Right atrium auricular region (tissue), 2 donors: Measurements from ENCODE around the gene RABGGTA. TPM values are rescaled to one million over a fixed set of nuclear protein-coding genes. Genes with fewer than 3 reads are reported as not detected.

Experiments used
- DNase-seq: peaks from one replicate; pipeline ENCODE4 v3.0.0-alpha.2; 2019; ENCODE audit warnings: low spot score
- H3K27ac ChIP-seq, 2 donors: fragments of 200-600 bp; sonication (generic); 1 replicate in 1 of 2; 2 replicates in 1 of 2; pipeline ENCODE4 v1.5.1; 2016 to 2019
- H3K27me3 ChIP-seq, 2 donors: fragments of 200-600 bp; sonication (generic); one replicate each; pipeline versions ENCODE4 v1.5.1 to v1.6.0; 2017 to 2019
- H3K36me3 ChIP-seq: fragments of 200-600 bp; sonication (generic); one replicate; pipeline ENCODE4 v1.5.1; 2016
- H3K4me1 ChIP-seq, 2 donors: fragments of 200-600 bp; sonication (generic); one replicate each; pipeline versions ENCODE4 v1.5.1 to v1.6.0; 2017 to 2019
- H3K4me3 ChIP-seq, 2 donors: fragments of 200-600 bp; sonication (generic); 1 replicate in 1 of 2; 2 replicates in 1 of 2; pipeline ENCODE4 v1.5.1; 2017 to 2019; ENCODE audit warnings: mild to moderate bottlenecking in 1 of 2, moderate library complexity in 1 of 2
- H3K9me3 ChIP-seq, 2 donors: fragments of 200-600 bp; sonication (generic); one replicate each; pipeline ENCODE4 v1.5.1; 2019
- total RNA-seq, 2 donors: library from RNA; depleted of rRNA; stranded (reverse); fragments of >200 nt; gene quantifications; one replicate each; pipeline ENCODE4 v1.1.0, GENCODE V29; 2016
- TF ChIP-seq, protein P1 (sequence below), 2 donors: fragments of 200-600 bp; sonication (generic); IDR thresholded peaks; one replicate each; pipeline ENCODE4 v1.5.1; 2019; ENCODE audit warnings: antibody characterized with exemption in 2 of 2

RABGGTA gene
- total RNA-seq, 2 donors from 2014 or later: 21.3 to 22.2 TPM

DNA sequence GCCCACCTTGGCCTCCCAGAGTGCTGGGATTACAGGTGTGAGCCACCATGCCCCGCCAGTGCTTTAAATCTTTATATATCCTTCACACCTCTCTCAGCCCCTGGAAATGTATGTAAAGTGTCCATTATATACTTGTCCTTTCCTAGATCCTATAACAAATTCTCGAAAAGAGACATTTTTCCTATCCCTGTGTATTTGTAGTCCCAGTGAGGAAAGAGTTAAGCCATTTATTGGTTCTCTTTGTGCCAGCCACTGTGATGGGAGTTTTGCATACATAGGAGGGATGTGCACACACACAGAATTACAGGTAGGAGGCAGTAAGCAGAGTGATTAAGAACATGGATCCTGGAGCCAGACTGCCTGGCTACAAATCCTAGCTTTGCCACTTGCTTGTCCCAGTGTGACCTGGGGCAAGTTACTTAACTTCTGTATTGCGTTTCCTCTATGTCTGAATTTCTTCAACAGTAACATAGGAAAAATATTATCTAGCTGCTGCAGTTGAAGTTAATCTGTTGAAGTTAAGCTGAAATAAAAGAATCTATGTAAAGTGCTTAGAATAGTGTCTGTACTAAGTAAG, 2.1 kb upstream of the RABGGTA start:
- H3K27ac ChIP-seq: no peak overlapping the region

DNA sequence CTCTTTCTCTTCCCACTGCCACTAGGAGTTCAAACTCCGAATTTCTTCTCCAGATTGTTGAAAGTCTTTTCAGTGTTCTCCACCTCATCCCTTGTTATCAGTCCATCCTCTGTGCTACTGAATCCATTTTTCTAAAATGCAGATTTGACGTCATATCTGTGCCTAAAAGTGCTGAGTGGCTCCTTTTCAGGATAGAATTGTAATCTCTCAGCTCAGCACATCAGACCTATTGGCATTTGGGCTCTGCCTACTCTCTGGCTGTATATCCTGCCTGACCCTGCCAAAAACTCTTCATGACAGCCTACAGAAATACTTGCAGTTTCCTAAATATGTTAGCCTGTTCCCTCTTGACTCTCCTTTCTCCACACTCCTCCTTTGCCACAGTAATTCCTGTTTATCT, 1.1 kb upstream of the RABGGTA start:
- Histone ChIP-seq H3K36me3 (peaks cover 2% of the 10 kb centered on the region), H3K4me1 (peaks cover 0 to 11% of the 10 kb centered on the region in 2 donors), H3K4me3 (no peak overlapping the region), H3K27me3 (no peaks in the 10 kb centered on the region), H3K9me3 (no peaks in the 10 kb centered on the region), H3K27ac (no peak overlapping the region)
- no peak for DNase-seq
- TF ChIP-seq, protein P1, sequence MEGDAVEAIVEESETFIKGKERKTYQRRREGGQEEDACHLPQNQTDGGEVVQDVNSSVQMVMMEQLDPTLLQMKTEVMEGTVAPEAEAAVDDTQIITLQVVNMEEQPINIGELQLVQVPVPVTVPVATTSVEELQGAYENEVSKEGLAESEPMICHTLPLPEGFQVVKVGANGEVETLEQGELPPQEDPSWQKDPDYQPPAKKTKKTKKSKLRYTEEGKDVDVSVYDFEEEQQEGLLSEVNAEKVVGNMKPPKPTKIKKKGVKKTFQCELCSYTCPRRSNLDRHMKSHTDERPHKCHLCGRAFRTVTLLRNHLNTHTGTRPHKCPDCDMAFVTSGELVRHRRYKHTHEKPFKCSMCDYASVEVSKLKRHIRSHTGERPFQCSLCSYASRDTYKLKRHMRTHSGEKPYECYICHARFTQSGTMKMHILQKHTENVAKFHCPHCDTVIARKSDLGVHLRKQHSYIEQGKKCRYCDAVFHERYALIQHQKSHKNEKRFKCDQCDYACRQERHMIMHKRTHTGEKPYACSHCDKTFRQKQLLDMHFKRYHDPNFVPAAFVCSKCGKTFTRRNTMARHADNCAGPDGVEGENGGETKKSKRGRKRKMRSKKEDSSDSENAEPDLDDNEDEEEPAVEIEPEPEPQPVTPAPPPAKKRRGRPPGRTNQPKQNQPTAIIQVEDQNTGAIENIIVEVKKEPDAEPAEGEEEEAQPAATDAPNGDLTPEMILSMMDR (IDR thresholded peaks at IDR 0.05): no peak

More for the DNA sequence above, 2.1 kb upstream of the RABGGTA start:
- TF ChIP-seq, protein P1 (IDR thresholded peaks at IDR 0.05): no peak
- Histone ChIP-seq H3K27me3 (no peaks in the 10 kb centered on the region), H3K4me1 (peaks cover 0 to 13% of the 10 kb centered on the region in 2 donors), H3K36me3 (no peaks in the 10 kb centered on the region), H3K9me3 (no peaks in the 10 kb centered on the region), H3K4me3 (no peak overlapping the region)
- no peak for DNase-seq

DNA sequence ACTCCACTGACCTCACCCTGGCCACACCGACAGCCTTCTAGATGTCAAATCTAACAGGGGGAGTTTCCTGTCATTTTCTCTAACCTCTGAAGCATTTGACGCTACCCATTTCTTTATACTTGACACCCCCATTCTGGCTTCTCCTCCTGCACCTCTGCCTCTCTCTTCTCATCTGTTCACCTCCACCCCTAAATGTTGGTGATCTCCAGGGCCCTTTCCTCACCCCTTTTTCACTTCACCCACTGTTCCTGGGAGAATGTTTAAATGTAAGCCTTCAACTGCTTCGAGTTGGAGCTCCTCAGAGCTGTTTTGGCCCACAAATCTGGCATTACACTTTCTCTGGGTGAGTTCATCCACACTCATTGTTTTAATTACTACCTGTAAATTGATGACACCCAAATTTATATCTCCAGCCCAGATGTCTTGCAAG, 452 bp upstream of the RABGGTA start:
- Histone ChIP-seq H3K9me3 (no peaks in the 10 kb centered on the region), H3K4me1 (peaks cover 0 to 11% of the 10 kb centered on the region in 2 donors), H3K27ac (peak overlapping the region; percentile 92 to 95), H3K4me3 (peak overlapping the region; percentile 69 to 97), H3K27me3 (no peaks in the 10 kb centered on the region), H3K36me3 (peaks cover 6% of the 10 kb centered on the region)
- DNase-seq: no peak
- TF ChIP-seq, protein P1 (IDR thresholded peaks at IDR 0.05): no peak

DNA sequence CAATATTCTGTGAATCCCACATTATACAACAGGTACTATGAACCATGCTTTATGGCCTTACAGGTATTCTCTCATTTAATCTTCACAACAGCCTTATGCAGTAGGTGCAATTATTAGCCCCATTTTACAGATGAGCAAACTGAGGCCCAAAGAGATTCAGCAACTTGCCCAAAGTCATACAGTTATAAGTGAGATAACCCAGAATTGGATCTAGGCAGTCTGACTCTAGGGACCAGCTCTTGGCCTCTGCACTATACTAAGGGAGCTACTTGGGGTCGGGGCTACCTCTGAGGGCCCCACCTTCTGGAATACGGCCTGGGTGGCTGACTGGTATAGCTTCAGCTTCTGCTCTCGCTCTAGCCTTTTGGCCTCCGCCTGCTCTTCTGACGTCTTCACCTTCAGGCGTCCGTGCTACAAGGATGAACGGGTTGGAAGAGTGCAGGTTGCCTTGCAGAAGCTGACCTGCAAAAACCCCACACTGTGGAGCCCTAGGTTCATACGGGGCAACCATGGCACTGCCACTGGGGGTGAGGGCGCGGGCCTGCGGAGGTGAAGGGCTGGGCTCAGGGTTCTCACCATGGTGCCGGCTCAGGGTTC, 762 bp downstream of the RABGGTA start:
- peak overlapping the region; percentile 92 to 95 for H3K27ac ChIP-seq
- peaks cover 9% of the 10 kb centered on the region for H3K36me3 ChIP-seq
- H3K27me3 ChIP-seq: no peaks in the 10 kb centered on the region
- H3K4me1 ChIP-seq: peaks cover 0 to 11% of the 10 kb centered on the region in 2 donors
- TF ChIP-seq, protein P1 (IDR thresholded peaks at IDR 0.05): no peak
- H3K9me3 ChIP-seq: no peaks in the 10 kb centered on the region
- no peak for DNase-seq
- H3K4me3 ChIP-seq: peak overlapping the region; percentile 69 to 97

DNA sequence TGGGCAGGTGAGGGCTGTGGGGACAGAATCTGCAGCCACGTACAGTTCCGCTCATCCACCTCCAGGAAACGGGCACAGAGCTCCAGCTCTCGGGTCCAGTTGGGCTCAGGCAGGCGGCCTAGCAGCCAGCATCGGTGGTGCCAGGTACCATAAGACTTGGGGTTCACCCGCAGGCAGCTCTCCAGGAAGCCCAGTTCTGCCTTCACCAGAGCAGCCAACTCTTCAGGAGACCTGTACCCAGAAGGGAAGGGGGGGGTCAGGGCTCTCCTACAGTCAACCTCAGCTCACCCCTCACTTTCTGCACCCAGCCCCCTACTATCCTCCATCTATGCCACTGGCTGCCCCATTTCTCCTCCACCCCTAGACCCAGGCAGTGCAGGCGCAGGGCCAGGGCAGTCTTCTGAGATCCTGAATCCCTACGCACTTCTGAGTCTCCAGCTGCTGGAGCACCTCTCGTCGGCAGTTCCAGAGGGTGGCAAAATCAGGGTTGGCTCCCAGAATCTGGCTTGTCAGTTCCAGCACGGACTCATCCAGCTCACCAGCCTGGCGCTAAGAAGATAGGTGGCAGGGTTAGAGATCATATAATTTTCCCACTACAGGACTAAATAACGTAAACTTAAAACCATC, 1.4 kb downstream of the RABGGTA start:
- TF ChIP-seq, protein P1 (IDR thresholded peaks at IDR 0.05): no peak
- Histone ChIP-seq H3K9me3 (no peaks in the 10 kb centered on the region), H3K27ac (no peak overlapping the region), H3K4me1 (peaks cover 0 to 11% of the 10 kb centered on the region in 2 donors), H3K4me3 (no peak overlapping the region), H3K36me3 (peaks cover 9% of the 10 kb centered on the region), H3K27me3 (no peaks in the 10 kb centered on the region)
- DNase-seq: no peak
